Activated CD4-positive, alpha-beta T cell treated with anti-CD3 and anti-CD28 coated beads, Interleukin-2, Interleukin-6, amounts not matched to agents 100 ng/mL and 50 ng/mL, durations not matched to agents 16 hours and 8 hours (primary cell): ENCODE results near the gene SLC35F3.
"Not testable (repeated sequence)": the region's sequence is repeated elsewhere in the genome, so short reads cannot be mapped to it uniquely, and the experiment has no call there.

Source experiments
- DNase-seq: peaks from one replicate; pipeline ENCODE4 v3.0.0-alpha.2; 2020

Gene SLC35F3

GRCh38 chr1:234111458-234112142 is 207.1 kb downstream of the SLC35F3 start:
- DNase-seq: no peak

GRCh38 chr1:234114648-234115307 is 210.3 kb downstream of the SLC35F3 start:
- DNase-seq: peak; percentile 59

GRCh38 chr1:234118911-234119310 is 214.4 kb downstream of the SLC35F3 start:
- DNase-seq: no peak

GRCh38 chr1:234119431-234119830 is 215.0 kb downstream of the SLC35F3 start:
- no peak for DNase-seq

GRCh38 chr1:234120327-234120944 is 216.0 kb downstream of the SLC35F3 start:
- no peak for DNase-seq

GRCh38 chr1:234121659-234122058 is 217.2 kb downstream of the SLC35F3 start:
- not testable (repeated sequence) for DNase-seq

GRCh38 chr1:234122571-234122970 is 218.1 kb downstream of the SLC35F3 start:
- DNase-seq: not testable (repeated sequence)

GRCh38 chr1:234123867-234124266 is 219.4 kb downstream of the SLC35F3 start:
- DNase-seq: no peak

GRCh38 chr1:234125283-234125682 is 220.8 kb downstream of the SLC35F3 start:
- DNase-seq: peak; percentile 58

- no peak for DNase-seq
These were observed 221.2 kb downstream of the SLC35F3 start for GRCh38 chr1:234125714-234126113.

GRCh38 chr1:234127026-234127671 is 222.7 kb downstream of the SLC35F3 start:
- no peak for DNase-seq

- no peak for DNase-seq
These were observed 228.3 kb downstream of the SLC35F3 start for GRCh38 chr1:234132795-234133194.

- no peak for DNase-seq
These were observed 230.4 kb downstream of the SLC35F3 start for GRCh38 chr1:234134878-234135277.

GRCh38 chr1:234135501-234135900 is 231.0 kb downstream of the SLC35F3 start:
- DNase-seq: no peak

- no peak for DNase-seq
These were observed 231.6 kb downstream of the SLC35F3 start for GRCh38 chr1:234136073-234136472.

- DNase-seq: no peak
These were observed 235.5 kb downstream of the SLC35F3 start for GRCh38 chr1:234139966-234140365.

GRCh38 chr1:234140388-234140787 is 235.9 kb downstream of the SLC35F3 start:
- no peak for DNase-seq

- DNase-seq: no peak
These were observed 236.5 kb downstream of the SLC35F3 start for GRCh38 chr1:234141006-234141405.

GRCh38 chr1:234143681-234144080 is 239.2 kb downstream of the SLC35F3 start:
- DNase-seq: no peak

GRCh38 chr1:234144901-234145300 is 240.4 kb downstream of the SLC35F3 start:
- no peak for DNase-seq

- no peak for DNase-seq
These were observed 243.9 kb downstream of the SLC35F3 start for GRCh38 chr1:234148350-234148749.

- no peak for DNase-seq
These were observed 244.3 kb downstream of the SLC35F3 start for GRCh38 chr1:234148816-234149215.

- DNase-seq: no peak
These were observed 244.7 kb downstream of the SLC35F3 start for GRCh38 chr1:234149217-234149616.

GRCh38 chr1:234150892-234151291 is 246.4 kb downstream of the SLC35F3 start:
- DNase-seq: no peak
